HUES48 (cell line): ENCODE measurements around the gene XIRP1.

ENCODE experiments used
- H3K27ac ChIP-seq: one replicate; pipeline ENCODE4 v1.7.0; 2013; ENCODE audit warnings: low read depth, low read length, inconsistent platforms
- H3K27me3 ChIP-seq: 2 replicates; pipeline ENCODE4 v1.6.1; 2013; ENCODE audit warnings: mild to moderate bottlenecking, low read length; ENCODE audit not compliant: control insufficient read depth, insufficient read depth
- H3K36me3 ChIP-seq: 2 replicates; pipeline ENCODE4 v1.6.1; 2013; ENCODE audit warnings: low read length; ENCODE audit not compliant: control insufficient read depth, insufficient read depth
- H3K4me1 ChIP-seq: 2 replicates; pipeline ENCODE4 v1.6.1; 2013; ENCODE audit warnings: mild to moderate bottlenecking, low read length; ENCODE audit not compliant: control insufficient read depth, insufficient read depth
- H3K4me3 ChIP-seq: 2 replicates; pipeline ENCODE4 v1.5.1; 2013; ENCODE audit warnings: mild to moderate bottlenecking, low read depth, low read length
- H3K9ac ChIP-seq: 2 replicates; pipeline ENCODE4 v1.6.1; 2013; ENCODE audit warnings: mild to moderate bottlenecking, low read depth, low read length, moderate library complexity
- H3K9me3 ChIP-seq: 2 replicates; pipeline ENCODE4 v1.6.1; 2013; ENCODE audit warnings: low read length; ENCODE audit not compliant: control insufficient read depth, insufficient read depth

Gene XIRP1

GRCh38 chr3:39191111-39191510 lies 1.3 kb downstream of the XIRP1 start:
- Histone ChIP-seq H3K9ac (no peak overlapping the region), H3K4me1 (no peaks in the 10 kb centered on the region), H3K36me3 (no peaks in the 10 kb centered on the region), H3K27ac (no peak overlapping the region), H3K9me3 (no peaks in the 10 kb centered on the region), H3K27me3 (no peaks in the 10 kb centered on the region), H3K4me3 (no peak overlapping the region)

- no peaks in the 10 kb centered on the region for H3K4me1 ChIP-seq
- no peak overlapping the region for H3K27ac ChIP-seq
- H3K36me3 ChIP-seq: no peaks in the 10 kb centered on the region
- no peaks in the 10 kb centered on the region for H3K27me3 ChIP-seq
- H3K9ac ChIP-seq: no peak overlapping the region
- H3K4me3 ChIP-seq: no peak overlapping the region
- no peaks in the 10 kb centered on the region for H3K9me3 ChIP-seq
Measured at GRCh38 chr3:39190281-39191025, 1.9 kb downstream of the XIRP1 start.

- no peaks in the 10 kb centered on the region for H3K9me3 ChIP-seq
- no peaks in the 10 kb centered on the region for H3K27me3 ChIP-seq
- H3K36me3 ChIP-seq: no peaks in the 10 kb centered on the region
- no peak overlapping the region for H3K9ac ChIP-seq
- H3K27ac ChIP-seq: no peak overlapping the region
- H3K4me3 ChIP-seq: no peak overlapping the region
- H3K4me1 ChIP-seq: no peaks in the 10 kb centered on the region
Measured at GRCh38 chr3:39189959-39190269, 2.5 kb downstream of the XIRP1 start.

GRCh38 chr3:39189150-39189958 lies 3.0 kb downstream of the XIRP1 start:
- H3K36me3 ChIP-seq: no peaks in the 10 kb centered on the region
- H3K27me3 ChIP-seq: no peaks in the 10 kb centered on the region
- H3K4me3 ChIP-seq: no peak overlapping the region
- H3K9me3 ChIP-seq: no peaks in the 10 kb centered on the region
- H3K4me1 ChIP-seq: no peaks in the 10 kb centered on the region
- H3K27ac ChIP-seq: no peak overlapping the region
- no peak overlapping the region for H3K9ac ChIP-seq

GRCh38 chr3:39188271-39189149 lies 3.9 kb downstream of the XIRP1 start:
- Histone ChIP-seq H3K4me1 (no peaks in the 10 kb centered on the region), H3K27me3 (no peaks in the 10 kb centered on the region), H3K9ac (no peak overlapping the region), H3K9me3 (no peaks in the 10 kb centered on the region), H3K36me3 (no peaks in the 10 kb centered on the region), H3K4me3 (no peak overlapping the region), H3K27ac (no peak overlapping the region)

- H3K4me3 ChIP-seq: no peak overlapping the region
- H3K4me1 ChIP-seq: no peaks in the 10 kb centered on the region
- H3K9me3 ChIP-seq: no peaks in the 10 kb centered on the region
- H3K27me3 ChIP-seq: no peaks in the 10 kb centered on the region
- H3K27ac ChIP-seq: no peak overlapping the region
- H3K36me3 ChIP-seq: no peaks in the 10 kb centered on the region
- H3K9ac ChIP-seq: no peak overlapping the region
Measured at GRCh38 chr3:39187372-39188155, 4.8 kb downstream of the XIRP1 start.

- Histone ChIP-seq H3K4me1 (no peaks in the 10 kb centered on the region; the same call in 1 of the 2 replicates), H3K27me3 (no peaks in the 10 kb centered on the region), H3K9ac (no peak overlapping the region)
Measured at GRCh38 chr3:39186692-39187151, 5.7 kb downstream of the XIRP1 start.

GRCh38 chr3:39185959-39186691 lies 6.3 kb downstream of the XIRP1 start:
- Histone ChIP-seq H3K36me3 (no peaks in the 10 kb centered on the region), H3K27ac (no peak overlapping the region), H3K4me1 (peaks cover 2% of the 10 kb centered on the region; the same call in 1 of the 2 replicates), H3K4me3 (no peak overlapping the region), H3K9ac (no peak overlapping the region), H3K9me3 (no peaks in the 10 kb centered on the region), H3K27me3 (no peaks in the 10 kb centered on the region)

More at GRCh38 chr3:39186692-39187151, 5.7 kb downstream of the XIRP1 start:
- Histone ChIP-seq H3K4me3 (no peak overlapping the region), H3K9me3 (no peaks in the 10 kb centered on the region), H3K36me3 (no peaks in the 10 kb centered on the region), H3K27ac (no peak overlapping the region)

- H3K9me3 ChIP-seq: no peaks in the 10 kb centered on the region
- H3K4me3 ChIP-seq: no peak overlapping the region
- peaks cover 5% of the 10 kb centered on the region for H3K4me1 ChIP-seq
- no peaks in the 10 kb centered on the region for H3K36me3 ChIP-seq
- no peak overlapping the region for H3K27ac ChIP-seq
- H3K9ac ChIP-seq: no peak overlapping the region
- H3K27me3 ChIP-seq: 0 out of 2 replicates have a peak, but pooled peaks cover 2% of the 10 kb centered on the region
Measured at GRCh38 chr3:39185326-39185958, 7.0 kb downstream of the XIRP1 start.
